Central memory CD4-positive, alpha-beta T cell (primary cell): ENCODE measurements around the gene SLC2A9.
"Not testable (repeated sequence)": the region's sequence is repeated elsewhere in the genome, so short reads cannot be mapped to it uniquely, and the experiment has no call there.

Experiments used
- DNase-seq: peaks from one replicate; pipeline ENCODE4 v3.0.0; 2022

The SLC2A9 gene

GRCh38 chr4:9994246-9994847 is 26.9 kb downstream of the SLC2A9 start:
- DNase-seq: no peak

- no peak for DNase-seq
These were observed 31.2 kb downstream of the SLC2A9 start for GRCh38 chr4:9989918-9990635.

GRCh38 chr4:9988933-9989332 is 32.4 kb downstream of the SLC2A9 start:
- no peak for DNase-seq

GRCh38 chr4:9988363-9988749 is 32.9 kb downstream of the SLC2A9 start:
- DNase-seq: no peak

- DNase-seq: no peak
These were observed 33.4 kb downstream of the SLC2A9 start for GRCh38 chr4:9987749-9988362.

- DNase-seq: no peak
These were observed 36.7 kb downstream of the SLC2A9 start for GRCh38 chr4:9984621-9985020.

GRCh38 chr4:9983211-9983610 is 38.1 kb downstream of the SLC2A9 start:
- no peak for DNase-seq

GRCh38 chr4:9981899-9982298 is 39.4 kb downstream of the SLC2A9 start:
- DNase-seq: not testable (repeated sequence)

GRCh38 chr4:9980898-9981297 is 40.4 kb downstream of the SLC2A9 start:
- no peak for DNase-seq

GRCh38 chr4:9979101-9979701 is 42.1 kb downstream of the SLC2A9 start:
- DNase-seq: no peak

- no peak for DNase-seq
These were observed 43.7 kb downstream of the SLC2A9 start for GRCh38 chr4:9977518-9978031.

GRCh38 chr4:9976781-9977180 is 44.5 kb downstream of the SLC2A9 start:
- DNase-seq: no peak

- no peak for DNase-seq
These were observed 45.0 kb downstream of the SLC2A9 start for GRCh38 chr4:9976293-9976692.

- no peak for DNase-seq
These were observed 49.6 kb downstream of the SLC2A9 start for GRCh38 chr4:9971711-9972110.

GRCh38 chr4:9970399-9971011 is 50.8 kb downstream of the SLC2A9 start:
- no peak for DNase-seq

- DNase-seq: no peak
These were observed 51.5 kb downstream of the SLC2A9 start for GRCh38 chr4:9969526-9970398.

- DNase-seq: no peak
These were observed 52.8 kb downstream of the SLC2A9 start for GRCh38 chr4:9968472-9968871.

GRCh38 chr4:9964879-9965278 is 56.4 kb downstream of the SLC2A9 start:
- DNase-seq: no peak

- no peak for DNase-seq
These were observed 58.0 kb downstream of the SLC2A9 start for GRCh38 chr4:9963328-9963727.

- DNase-seq: no peak
These were observed 58.5 kb downstream of the SLC2A9 start for GRCh38 chr4:9962611-9963314.

GRCh38 chr4:9954468-9954867 is 66.8 kb downstream of the SLC2A9 start:
- DNase-seq: no peak

- DNase-seq: no peak
These were observed 68.2 kb downstream of the SLC2A9 start for GRCh38 chr4:9953089-9953488.
